Skeletal muscle cell (primary cell): ENCODE measurements around the gene MATN3.

Experiments
- DNase-seq: peaks from one replicate; pipeline ENCODE4 v3.0.0-alpha.2; 2010; ENCODE audit warnings: low read depth
- H3K4me3 ChIP-seq: 2 replicates; pipeline ENCODE4 v1.5.1; 2011; ENCODE audit warnings: low read depth, mild to moderate bottlenecking, control low read depth, low read length, moderate library complexity

Gene MATN3

GRCh38 chr2:19947184-19947940, 65.1 kb downstream of the MATN3 start:
- DNase-seq: no peak
- H3K4me3 ChIP-seq: no peak overlapping the region

GRCh38 chr2:19944205-19944845, 68.1 kb downstream of the MATN3 start:
- DNase-seq: no peak
- no peak overlapping the region for H3K4me3 ChIP-seq

- H3K4me3 ChIP-seq: no peak overlapping the region
- no peak for DNase-seq
These were observed 69.3 kb downstream of the MATN3 start for GRCh38 chr2:19943189-19943588.

- no peak overlapping the region for H3K4me3 ChIP-seq
- DNase-seq: no peak
These were observed 70.3 kb downstream of the MATN3 start for GRCh38 chr2:19942199-19942598.
